ENCODE results near the gene SH3GL2. TPM values are rescaled to one million over a fixed set of nuclear protein-coding genes. Genes with fewer than 3 reads are reported as not detected.

The SH3GL2 gene
- total and polyA plus RNA-seq, 4 donors: 0.06 to 0.08 TPM; not detected in 2

GRCh38 chr9:17555362-17556054 lies 23.4 kb upstream of the SH3GL2 start:
- DNase-seq (ENCODE audit: low spot score): no peak
- Histone ChIP-seq H3K9me3 (ENCODE audit: control insufficient read depth in 4 of 4, low read length in 3 of 4) (no peaks in the 10 kb centered on the region), H3K36me3 (ENCODE audit: control insufficient read depth in 4 of 4, insufficient read depth in 3 of 4, low read depth in 1 of 4, low read length in 3 of 4) (no peaks in the 10 kb centered on the region), H3K27me3 (ENCODE audit: control insufficient read depth in 4 of 4, insufficient read depth in 4 of 4, low read length in 3 of 4) (no peaks in the 10 kb centered on the region), H3K27ac (ENCODE audit: low read depth in 1 of 2, low read length in 2 of 2) (no peak overlapping the region), H3K4me1 (ENCODE audit: control insufficient read depth in 4 of 4, insufficient read depth in 4 of 4, low read length in 3 of 4) (no peaks in the 10 kb centered on the region), H3K4me3 (ENCODE audit: low read depth in 1 of 3, low read length in 3 of 3) (no peak overlapping the region), H3K9ac (ENCODE audit: low read depth in 1 of 2, low read length in 2 of 2) (no peak overlapping the region)
- WGBS: 65% methylated on average over 4 of the region's 4 CpGs
- TF ChIP-seq JUND (IDR thresholded peaks at IDR 0.05) (no peak), TAF1 (conservative IDR thresholded peaks at IDR 0.05) (no peak), EGR1 (IDR thresholded peaks at IDR 0.05; ENCODE audit: low read depth in 2 of 2) (no peak), RAD21 (IDR thresholded peaks at IDR 0.05) (no peak)

- Histone ChIP-seq H3K27me3 (ENCODE audit: control insufficient read depth in 4 of 4, insufficient read depth in 4 of 4, low read length in 3 of 4) (no peaks in the 10 kb centered on the region), H3K9ac (ENCODE audit: low read depth in 1 of 2, low read length in 2 of 2) (no peak overlapping the region), H3K4me3 (ENCODE audit: low read depth in 1 of 3, low read length in 3 of 3) (no peak overlapping the region), H3K27ac (ENCODE audit: low read depth in 1 of 2, low read length in 2 of 2) (no peak overlapping the region), H3K4me1 (ENCODE audit: control insufficient read depth in 4 of 4, insufficient read depth in 4 of 4, low read length in 3 of 4) (no peaks in the 10 kb centered on the region), H3K36me3 (ENCODE audit: control insufficient read depth in 4 of 4, insufficient read depth in 3 of 4, low read depth in 1 of 4, low read length in 3 of 4) (no peaks in the 10 kb centered on the region), H3K9me3 (ENCODE audit: control insufficient read depth in 4 of 4, low read length in 3 of 4) (no peaks in the 10 kb centered on the region)
- DNase-seq (ENCODE audit: low spot score): no peak
- 81% methylated on average over 8 of the region's 8 CpGs for WGBS
- TF ChIP-seq, protein P1, sequence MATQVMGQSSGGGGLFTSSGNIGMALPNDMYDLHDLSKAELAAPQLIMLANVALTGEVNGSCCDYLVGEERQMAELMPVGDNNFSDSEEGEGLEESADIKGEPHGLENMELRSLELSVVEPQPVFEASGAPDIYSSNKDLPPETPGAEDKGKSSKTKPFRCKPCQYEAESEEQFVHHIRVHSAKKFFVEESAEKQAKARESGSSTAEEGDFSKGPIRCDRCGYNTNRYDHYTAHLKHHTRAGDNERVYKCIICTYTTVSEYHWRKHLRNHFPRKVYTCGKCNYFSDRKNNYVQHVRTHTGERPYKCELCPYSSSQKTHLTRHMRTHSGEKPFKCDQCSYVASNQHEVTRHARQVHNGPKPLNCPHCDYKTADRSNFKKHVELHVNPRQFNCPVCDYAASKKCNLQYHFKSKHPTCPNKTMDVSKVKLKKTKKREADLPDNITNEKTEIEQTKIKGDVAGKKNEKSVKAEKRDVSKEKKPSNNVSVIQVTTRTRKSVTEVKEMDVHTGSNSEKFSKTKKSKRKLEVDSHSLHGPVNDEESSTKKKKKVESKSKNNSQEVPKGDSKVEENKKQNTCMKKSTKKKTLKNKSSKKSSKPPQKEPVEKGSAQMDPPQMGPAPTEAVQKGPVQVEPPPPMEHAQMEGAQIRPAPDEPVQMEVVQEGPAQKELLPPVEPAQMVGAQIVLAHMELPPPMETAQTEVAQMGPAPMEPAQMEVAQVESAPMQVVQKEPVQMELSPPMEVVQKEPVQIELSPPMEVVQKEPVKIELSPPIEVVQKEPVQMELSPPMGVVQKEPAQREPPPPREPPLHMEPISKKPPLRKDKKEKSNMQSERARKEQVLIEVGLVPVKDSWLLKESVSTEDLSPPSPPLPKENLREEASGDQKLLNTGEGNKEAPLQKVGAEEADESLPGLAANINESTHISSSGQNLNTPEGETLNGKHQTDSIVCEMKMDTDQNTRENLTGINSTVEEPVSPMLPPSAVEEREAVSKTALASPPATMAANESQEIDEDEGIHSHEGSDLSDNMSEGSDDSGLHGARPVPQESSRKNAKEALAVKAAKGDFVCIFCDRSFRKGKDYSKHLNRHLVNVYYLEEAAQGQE (IDR thresholded peaks at IDR 0.05): no peak
- TF ChIP-seq, protein P2, sequence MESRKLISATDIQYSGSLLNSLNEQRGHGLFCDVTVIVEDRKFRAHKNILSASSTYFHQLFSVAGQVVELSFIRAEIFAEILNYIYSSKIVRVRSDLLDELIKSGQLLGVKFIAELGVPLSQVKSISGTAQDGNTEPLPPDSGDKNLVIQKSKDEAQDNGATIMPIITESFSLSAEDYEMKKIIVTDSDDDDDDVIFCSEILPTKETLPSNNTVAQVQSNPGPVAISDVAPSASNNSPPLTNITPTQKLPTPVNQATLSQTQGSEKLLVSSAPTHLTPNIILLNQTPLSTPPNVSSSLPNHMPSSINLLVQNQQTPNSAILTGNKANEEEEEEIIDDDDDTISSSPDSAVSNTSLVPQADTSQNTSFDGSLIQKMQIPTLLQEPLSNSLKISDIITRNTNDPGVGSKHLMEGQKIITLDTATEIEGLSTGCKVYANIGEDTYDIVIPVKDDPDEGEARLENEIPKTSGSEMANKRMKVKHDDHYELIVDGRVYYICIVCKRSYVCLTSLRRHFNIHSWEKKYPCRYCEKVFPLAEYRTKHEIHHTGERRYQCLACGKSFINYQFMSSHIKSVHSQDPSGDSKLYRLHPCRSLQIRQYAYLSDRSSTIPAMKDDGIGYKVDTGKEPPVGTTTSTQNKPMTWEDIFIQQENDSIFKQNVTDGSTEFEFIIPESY (IDR thresholded peaks at IDR 0.05): no peak
- TF ChIP-seq GABPA (IDR thresholded peaks at IDR 0.05 in 1 of 2, conservative IDR thresholded peaks at IDR 0.05 in 1 of 2): no peak
- no peak for TF ChIP-seq RXRA (IDR thresholded peaks at IDR 0.05)
- no peak for TF ChIP-seq SP1 (IDR thresholded peaks at IDR 0.05)
- TF ChIP-seq FOXA2 (IDR thresholded peaks at IDR 0.05): no peak
- TF ChIP-seq HNF4G (IDR thresholded peaks at IDR 0.05): no peak
- TF ChIP-seq, protein P3, sequence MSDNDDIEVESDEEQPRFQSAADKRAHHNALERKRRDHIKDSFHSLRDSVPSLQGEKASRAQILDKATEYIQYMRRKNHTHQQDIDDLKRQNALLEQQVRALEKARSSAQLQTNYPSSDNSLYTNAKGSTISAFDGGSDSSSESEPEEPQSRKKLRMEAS (IDR thresholded peaks at IDR 0.05): no peak
- TF ChIP-seq YY1 (IDR thresholded peaks at IDR 0.05): no peak
- no peak for TF ChIP-seq HNF4A (conservative IDR thresholded peaks at IDR 0.05)
Observed at GRCh38 chr9:17556255-17556654, 22.6 kb upstream of the SH3GL2 start.

All from liver (tissue), 9 donors.